IMR-90 (cell line): ENCODE measurements around the gene TULP4. TPM values are rescaled to one million over a fixed set of nuclear protein-coding genes. Genes with fewer than 3 reads are reported as not detected.

Source experiments
- ATAC-seq: fragments of 200-7000 bp; cut with Tn5 transposase; 2 replicates; pipeline ENCODE4 v1.9.1; 2020; ENCODE audit warnings: low read depth, mild to moderate bottlenecking, moderate library complexity
- BruUV-seq: library from RNA; stranded (reverse); fragments of 400-500 nt; replicated peaks from 2 replicates; lab custom pipeline; 2021; lab: Mats Ljungman, UMichigan
- CTCF ChIA-PET: fragments of 300-600 bp; formaldehyde crosslinking; extraction: SDS; loops from one replicate; lab custom pipeline; 2021; ENCODE audit warnings: antibody characterized with exemption; lab: Yijun Ruan, JAX
- POLR2A ChIA-PET: fragments of 300-600 bp; sonication (Branson Sonifier 250); formaldehyde crosslinking; loops from one replicate; lab custom pipeline; 2022; ENCODE audit warnings: antibody characterized with exemption; ENCODE audit not compliant: unreplicated experiment; lab: Charles Lee
- DNase-seq: peaks from one replicate; pipeline ENCODE4 v3.0.0; 2013
- H2AFZ ChIP-seq: replicated peaks from 2 replicates; pipeline ENCODE3; 2013; ENCODE audit warnings: low read length, mild to moderate bottlenecking; ENCODE audit not compliant: poor library complexity
- H2AK5ac ChIP-seq: 2 replicates; pipeline ENCODE4 v1.6.1; 2013; ENCODE audit warnings: low read depth, low read length, inconsistent platforms
- H2AK9ac ChIP-seq: replicated peaks from 2 replicates; pipeline ENCODE3; 2013; ENCODE audit warnings: mild to moderate bottlenecking, low read depth, low read length, moderate library complexity; ENCODE audit not compliant: poor library complexity
- H2BK120ac ChIP-seq: 2 replicates; pipeline ENCODE4 v1.6.1; 2013; ENCODE audit warnings: low read depth, low read length, inconsistent platforms
- H2BK15ac ChIP-seq: 3 replicates; pipeline ENCODE4 v1.6.1; 2013; ENCODE audit warnings: low read depth, low read length, inconsistent platforms
- H2BK20ac ChIP-seq: 2 replicates; pipeline ENCODE4 v1.6.1; 2013; ENCODE audit warnings: low read depth, mild to moderate bottlenecking, inconsistent platforms, low read length, moderate library complexity
- H2BK5ac ChIP-seq: 2 replicates; pipeline ENCODE4 v1.6.1; 2013; ENCODE audit warnings: mild to moderate bottlenecking, low read depth, low read length, inconsistent platforms; ENCODE audit not compliant: poor library complexity, severe bottlenecking
- H3K14ac ChIP-seq: replicated peaks from 2 replicates; pipeline ENCODE4 v1.6.1; 2013; ENCODE audit warnings: low read depth, low read length, inconsistent platforms
- H3K18ac ChIP-seq: 2 replicates; pipeline ENCODE4 v1.6.1; 2013; ENCODE audit warnings: low read depth, low read length, control low read depth
- H3K23ac ChIP-seq: 2 replicates; pipeline ENCODE4 v1.6.1; 2013; ENCODE audit warnings: low read depth, low read length, inconsistent platforms
- H3K27ac ChIP-seq: 2 replicates; pipeline ENCODE4 v1.5.1; 2013; ENCODE audit warnings: mild to moderate bottlenecking, control low read depth, low read length; ENCODE audit not compliant: insufficient read depth
- H3K27me3 ChIP-seq: 2 replicates; pipeline ENCODE4 v1.6.1; 2013; ENCODE audit warnings: low read length; ENCODE audit not compliant: control insufficient read depth, insufficient read depth
- H3K36me3 ChIP-seq: 2 replicates; pipeline ENCODE4 v1.6.1; 2013; ENCODE audit warnings: low read length, mixed read lengths; ENCODE audit not compliant: control insufficient read depth, insufficient read depth
- H3K4ac ChIP-seq: 2 replicates; pipeline ENCODE4 v1.6.1; 2013; ENCODE audit warnings: low read depth, low read length, inconsistent platforms
- H3K4me1 ChIP-seq: 2 replicates; pipeline ENCODE4 v1.6.1; 2013; ENCODE audit warnings: low read length, mixed read lengths; ENCODE audit not compliant: control insufficient read depth, insufficient read depth
- H3K4me2 ChIP-seq: 2 replicates; pipeline ENCODE4 v1.6.1; 2013; ENCODE audit warnings: low read depth, mild to moderate bottlenecking, control low read depth, low read length, moderate library complexity
- H3K4me3 ChIP-seq: 2 replicates; pipeline ENCODE4 v1.5.1; 2013; ENCODE audit warnings: low read depth, mild to moderate bottlenecking, control low read depth, low read length, moderate library complexity; ENCODE audit not compliant: insufficient read depth
- H3K56ac ChIP-seq: 2 replicates; pipeline ENCODE4 v1.6.1; 2013; ENCODE audit warnings: low read length, inconsistent platforms; ENCODE audit not compliant: insufficient read depth; ENCODE audit errors: extremely low read depth
- H3K79me1 ChIP-seq, 2 experiments: 2 replicates each; pipeline ENCODE4 v1.6.1; 2013; ENCODE audit warnings: low read length in 2 of 2, inconsistent platforms in 1 of 2, low read depth in 1 of 2
- H3K9ac ChIP-seq: 2 replicates; pipeline ENCODE4 v1.6.1; 2013; ENCODE audit warnings: low read depth, low read length, control low read depth
- H3K9me1 ChIP-seq: 2 replicates; pipeline ENCODE4 v1.6.1; 2013; ENCODE audit warnings: low read length, inconsistent platforms; ENCODE audit not compliant: insufficient read depth
- H3K9me3 ChIP-seq: 2 replicates; pipeline ENCODE4 v1.6.1; 2013; ENCODE audit warnings: low read length; ENCODE audit not compliant: control insufficient read depth, insufficient read depth
- H4K20me1 ChIP-seq: 2 replicates; pipeline ENCODE4 v1.6.1; 2013; ENCODE audit warnings: low read length, inconsistent platforms; ENCODE audit not compliant: insufficient read depth
- H4K5ac ChIP-seq: 2 replicates; pipeline ENCODE4 v1.6.1; 2013; ENCODE audit warnings: mild to moderate bottlenecking, low read depth, low read length, control low read depth
- H4K8ac ChIP-seq, 2 experiments: 2 replicates each; pipeline ENCODE4 v1.6.1; 2013; ENCODE audit warnings: low read depth in 2 of 2, low read length in 2 of 2, control low read depth in 1 of 2, inconsistent platforms in 1 of 2
- H4K91ac ChIP-seq: 2 replicates; pipeline ENCODE4 v1.6.1; 2013; ENCODE audit warnings: low read depth, low read length, inconsistent platforms; ENCODE audit not compliant: insufficient read depth
- BHLHE40 ChIP-seq: fragments of 150-350 bp; IDR thresholded peaks from 2 replicates; pipeline ENCODE4 v1.6.1; 2016; ENCODE audit warnings: mild to moderate bottlenecking, low read depth, low read length
- SMC3 ChIP-seq: fragments of 150-350 bp; IDR thresholded peaks from 2 replicates; pipeline ENCODE4 v1.6.1; 2016; ENCODE audit warnings: low read depth, mild to moderate bottlenecking, antibody characterized with exemption, low read length, moderate library complexity
- WGBS, 2 experiments: methylation state at CpG; one replicate each; pipeline versions ENCODE4 v1.1.5 to v1.1.7; 2013; ENCODE audit warnings: missing lambda C conversion rate in 2 of 2; ENCODE audit not compliant: insufficient read length in 1 of 2; ENCODE audit errors: extremely low coverage in 2 of 2; 5-methylcytosine and 5-hydroxymethylcytosine counted together
- dilution Hi-C: fragments of 300-500 bp; cut with HindIII; formaldehyde crosslinking; loops from one replicate; pipeline ENCODE4 v1.14.3; 2018; ENCODE audit warnings: low sequenced_read_pairs; ENCODE audit not compliant: unreplicated experiment
- in situ Hi-C: fragments of 300-500 bp; cut with MboI; formaldehyde crosslinking; loops from 3 replicates; pipeline ENCODE4 v1.14.3; 2019; ENCODE audit warnings: low sequenced_read_pairs, inconsistent platforms, mixed read lengths
- intact Hi-C: fragments of 100-400 bp; cut with micrococcal nuclease; formaldehyde crosslinking; loops from 2 replicates; pipeline ENCODE4 v1.10.0; 2022
- polyA plus RNA-seq, 3 experiments: library from polyadenylated mRNA; depleted of rRNA; stranded (reverse); fragments of >200 nt; gene quantifications; 2 replicates each; pipeline ENCODE4 v1.2.3, GENCODE V29; 2012; ENCODE audit warnings: low replicate concordance in 1 of 3
- total RNA-seq: library from RNA; depleted of rRNA; stranded (reverse); fragments of >200 nt; gene quantifications from 2 replicates; pipeline ENCODE4 v1.2.3, GENCODE V29; 2012

Gene TULP4
- total and polyA plus RNA-seq, 2 of the 4 experiments (the other 2 are of a cell fraction), result 8.1 to 30.6 TPM

DNA sequence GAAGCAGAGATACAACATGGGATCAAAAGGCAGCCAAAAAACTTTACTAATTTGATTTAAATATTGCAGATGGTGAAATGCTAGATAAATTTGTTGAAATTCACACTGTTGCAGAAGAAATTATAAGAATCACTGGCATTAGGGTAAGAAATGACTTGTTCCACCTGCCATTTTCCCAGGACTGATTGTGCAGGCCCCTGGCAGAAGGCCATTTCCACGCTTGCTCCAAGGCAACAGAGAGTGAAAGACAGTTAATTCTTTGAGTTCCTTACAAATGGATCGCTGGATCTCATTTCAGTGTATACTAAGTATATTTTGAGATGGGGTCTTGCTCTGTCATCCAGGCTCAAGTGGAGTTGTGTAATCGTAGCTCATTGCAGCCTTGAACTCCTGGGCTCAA is 180.6 kb downstream of the TULP4 start:
- ChIA-PET CTCF (interaction anchor here (1.0 kb wide), 1 partner anchor 26 kb away, joined by 4 read pairs; no protein-coding TSS in a partner anchor), POLR2A (interaction anchor here (0.5 kb wide), 1 partner anchor 222 kb away, joined by 6 read pairs; no protein-coding TSS in a partner anchor)
- Histone ChIP-seq H3K4me3 (no peak overlapping the region), H3K14ac (no peak overlapping the region), H3K23ac (no peak overlapping the region), H3K9me1 (peaks cover 13% of the 10 kb centered on the region), H3K27ac (no peak overlapping the region), H3K56ac (no peak overlapping the region), H4K20me1 (no peaks in the 10 kb centered on the region), H3K4me1 (peaks cover 10% of the 10 kb centered on the region), H4K8ac (no peak overlapping the region), H2AK5ac (no peak overlapping the region), H4K91ac (no peak overlapping the region), H3K18ac (no peak overlapping the region), H3K4ac (no peak overlapping the region), H3K9ac (no peak overlapping the region), H4K5ac (no peak overlapping the region), H3K79me1 (peaks cover 0 to 4% of the 10 kb centered on the region in 2 experiments; a peak in 2 of 4 replicates), H2BK5ac (no peak overlapping the region), H2BK15ac (no peak overlapping the region), H3K36me3 (peaks cover 10% of the 10 kb centered on the region), H2AK9ac (no peak overlapping the region), H2AFZ (no peak overlapping the region), H2BK120ac (no peak overlapping the region), H3K9me3 (no peaks in the 10 kb centered on the region), H3K4me2 (no peak overlapping the region), H2BK20ac (no peak overlapping the region), H3K27me3 (no peaks in the 10 kb centered on the region)
- ATAC-seq (no peak), DNase-seq (no peak)
- TF ChIP-seq SMC3, result no peak
- TF ChIP-seq BHLHE40, result no peak
- 100% methylated on average over 1 of the region's 3 CpGs; no CpG with 5 or more reads in 1 of the 2 experiments for WGBS, 2 experiments
- dilution Hi-C loops, result no loop called here
- in situ Hi-C loops, result no loop called here
- intact Hi-C loops, result no loop called here
- no TSS peak for BruUV-seq
